Testis (tissue), 2 donors: ENCODE results near the gene RAPGEF4.

Source experiments
- CTCF ChIP-seq, 3 experiments: fragments of 450-650 bp in 2 of 3; fragments of 200-600 bp in 1 of 3; sonication (generic) in 1 of 3; IDR thresholded peaks; one replicate each; pipeline ENCODE4 v1.5.1; 2016 to 2019; ENCODE audit warnings: antibody characterized with exemption in 3 of 3, mild to moderate bottlenecking in 2 of 3, moderate library complexity in 1 of 3
- POLR2A ChIP-seq: fragments of 450-650 bp; IDR thresholded peaks from one replicate; pipeline ENCODE4 v1.6.1; 2017; ENCODE audit warnings: antibody characterized with exemption, mild to moderate bottlenecking, moderate library complexity

DNA sequence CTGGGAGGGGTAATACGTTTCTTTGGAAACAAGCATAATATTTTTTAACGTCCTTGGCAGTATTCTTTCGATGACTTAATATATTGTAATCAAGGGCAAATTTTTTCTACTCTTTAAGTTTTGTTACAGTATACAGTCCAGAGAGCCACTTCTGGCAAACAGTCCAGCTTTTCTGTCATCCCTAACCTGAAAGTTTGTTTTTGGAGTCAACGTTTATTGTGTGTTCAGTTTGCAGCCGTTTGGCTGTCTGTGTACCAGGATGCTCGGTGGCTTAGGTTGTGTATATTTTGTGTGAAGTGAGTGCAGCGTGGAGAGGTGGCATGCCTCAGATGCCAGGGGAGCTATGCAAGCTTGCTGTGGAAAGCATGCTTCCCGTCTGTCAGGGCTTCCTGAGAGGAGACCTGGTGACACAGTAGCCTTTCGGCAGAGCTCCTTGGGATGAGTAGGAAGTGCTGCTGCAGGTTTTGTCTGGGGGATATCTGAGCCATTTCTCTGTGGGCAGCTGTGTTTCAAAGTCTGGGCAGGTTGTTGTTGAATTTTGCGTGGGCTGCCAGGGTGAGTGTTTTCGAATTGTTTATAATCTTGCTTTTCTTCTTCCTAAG is 354.7 kb downstream of the RAPGEF4 start:
- no peak for TF ChIP-seq POLR2A
- TF ChIP-seq CTCF (IDR thresholded peaks at IDR 0.05), result no peak
